HFF-Myc (cell line): Measurements from ENCODE around the gene HMGN5.

Source experiments
- DNase-seq: peaks from one replicate; pipeline ENCODE4 v3.0.0-alpha.2; 2011; ENCODE audit warnings: low read depth; ENCODE audit errors: extremely low read depth
- H3K4me3 ChIP-seq: replicated peaks from 2 replicates; pipeline ENCODE4 v1.5.1; 2011; ENCODE audit warnings: low read depth, mild to moderate bottlenecking, control low read depth, low read length
- CTCF ChIP-seq: IDR thresholded peaks from 2 replicates; pipeline ENCODE4 v1.5.1; 2012; ENCODE audit warnings: mild to moderate bottlenecking, low read depth, low read length, control low read depth; ENCODE audit errors: missing control alignments

The HMGN5 gene

DNA sequence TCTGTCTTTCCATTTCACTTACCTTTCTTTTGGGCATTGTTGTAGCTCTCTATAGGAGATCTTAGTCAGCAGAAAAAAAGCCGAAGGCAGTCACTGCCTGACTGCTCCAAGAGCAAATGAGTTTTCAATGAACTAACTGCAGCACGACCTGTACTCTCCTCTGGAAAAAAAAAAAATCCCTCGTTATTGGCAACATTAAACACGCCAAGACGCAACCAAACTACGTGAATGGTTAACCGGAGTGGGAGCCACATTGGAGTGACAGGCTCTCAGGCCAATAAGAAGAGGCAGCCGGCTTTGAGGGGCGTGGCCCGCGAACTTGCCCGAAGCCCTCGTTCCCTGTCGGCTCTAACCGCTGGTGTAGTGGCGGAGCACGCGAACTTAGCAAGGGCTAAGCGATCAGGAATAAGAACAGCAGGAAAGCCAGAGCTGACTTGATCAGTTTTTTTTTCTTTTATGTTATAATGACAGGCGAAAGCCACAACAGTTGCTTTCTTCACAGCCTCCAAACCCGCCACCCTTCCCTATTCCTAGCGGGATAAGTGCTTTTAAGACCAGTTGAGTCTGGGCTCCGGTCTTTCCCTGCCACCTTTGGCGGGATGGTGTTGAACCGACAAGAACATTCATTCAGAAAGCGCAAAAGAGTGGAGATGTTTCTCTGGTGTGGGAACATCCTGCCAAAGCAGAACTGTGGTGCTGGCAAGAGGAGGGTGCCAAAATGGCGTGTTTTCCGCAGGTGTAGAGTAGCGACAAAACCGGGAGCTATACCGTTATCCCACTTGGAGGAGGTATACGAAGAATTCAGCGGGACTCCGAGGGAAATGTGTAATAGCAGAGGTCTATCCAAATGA, 80.0 kb downstream of the HMGN5 start:
- no peak for TF ChIP-seq CTCF
- peak; percentile 83 for DNase-seq

GRCh38 chrX:81120936-81121371, 80.8 kb downstream of the HMGN5 start:
- DNase-seq = no peak
- H3K4me3 ChIP-seq = peak overlapping the region; percentile 58

More for the DNA sequence above, 80.0 kb downstream of the HMGN5 start:
- H3K4me3 ChIP-seq = peak overlapping the region; percentile 58

GRCh38 chrX:81120258-81120935, 81.3 kb downstream of the HMGN5 start:
- H3K4me3 ChIP-seq = peak overlapping the region; percentile 58
- DNase-seq = no peak
- TF ChIP-seq CTCF = no peak

More at GRCh38 chrX:81120936-81121371, 80.8 kb downstream of the HMGN5 start:
- TF ChIP-seq CTCF = peak; percentile 65

DNA sequence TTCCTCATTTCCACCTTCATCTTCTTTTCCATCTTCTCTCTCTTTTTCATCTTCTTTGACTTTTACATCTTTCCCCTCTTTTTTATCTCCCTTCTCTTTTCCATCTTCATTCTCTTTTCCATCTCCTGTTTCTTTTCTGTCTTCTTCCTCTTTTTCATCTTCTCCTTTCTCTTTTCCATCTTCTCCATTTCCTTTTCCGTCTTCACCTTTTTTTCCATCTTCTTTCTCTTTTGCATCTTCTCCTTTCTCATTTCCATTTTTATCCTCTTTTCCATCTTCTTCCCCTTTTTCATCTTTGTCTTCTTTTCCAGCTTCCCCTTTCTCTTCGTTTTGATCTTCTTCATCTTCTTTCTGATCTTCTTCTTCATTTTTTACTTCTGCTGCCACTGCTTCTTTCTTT, 87.0 kb downstream of the HMGN5 start:
- TF ChIP-seq CTCF = no peak
- DNase-seq = no peak

GRCh38 chrX:81110286-81110685, 91.4 kb downstream of the HMGN5 start:
- no peak for DNase-seq
- TF ChIP-seq CTCF = no peak
- H3K4me3 ChIP-seq = no peak overlapping the region

More for the DNA sequence above, 87.0 kb downstream of the HMGN5 start:
- no peak overlapping the region for H3K4me3 ChIP-seq

- no peak for TF ChIP-seq CTCF
- no peak for DNase-seq
- no peak overlapping the region for H3K4me3 ChIP-seq
These were observed 119.1 kb downstream of the HMGN5 start for GRCh38 chrX:81082649-81083048.
